Measurements from ENCODE around the gene IKZF4.

The IKZF4 gene

GRCh38 chr12:56082967-56083366 is 62.1 kb downstream of the IKZF4 start:
- no peak for DNase-seq (ENCODE audit: low spot score)

DNA sequence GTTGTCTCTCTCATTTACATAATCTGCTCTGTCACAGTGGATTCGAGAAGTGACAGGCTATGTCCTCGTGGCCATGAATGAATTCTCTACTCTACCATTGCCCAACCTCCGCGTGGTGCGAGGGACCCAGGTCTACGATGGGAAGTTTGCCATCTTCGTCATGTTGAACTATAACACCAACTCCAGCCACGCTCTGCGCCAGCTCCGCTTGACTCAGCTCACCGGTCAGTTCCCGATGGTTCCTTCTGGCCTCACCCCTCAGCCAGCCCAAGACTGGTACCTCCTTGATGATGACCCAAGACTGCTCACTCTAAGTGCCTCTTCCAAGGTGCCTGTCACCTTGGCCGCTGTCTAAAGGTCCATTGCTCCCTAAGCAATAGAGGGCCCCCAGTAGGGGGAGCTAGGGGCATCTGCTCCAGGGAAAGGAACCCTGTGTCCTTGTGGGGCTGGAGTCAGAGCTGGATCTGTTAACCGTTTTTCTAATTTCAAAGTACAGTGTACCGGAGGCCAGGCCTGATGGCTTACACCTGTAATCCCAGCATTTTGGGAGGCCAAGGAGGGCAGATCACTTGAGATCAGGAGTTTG is 64.2 kb downstream of the IKZF4 start:
- no peak for DNase-seq (ENCODE audit: low spot score)

- no peak for DNase-seq (ENCODE audit: low spot score)
These were observed 65.3 kb downstream of the IKZF4 start for GRCh38 chr12:56086096-56086495.

DNA sequence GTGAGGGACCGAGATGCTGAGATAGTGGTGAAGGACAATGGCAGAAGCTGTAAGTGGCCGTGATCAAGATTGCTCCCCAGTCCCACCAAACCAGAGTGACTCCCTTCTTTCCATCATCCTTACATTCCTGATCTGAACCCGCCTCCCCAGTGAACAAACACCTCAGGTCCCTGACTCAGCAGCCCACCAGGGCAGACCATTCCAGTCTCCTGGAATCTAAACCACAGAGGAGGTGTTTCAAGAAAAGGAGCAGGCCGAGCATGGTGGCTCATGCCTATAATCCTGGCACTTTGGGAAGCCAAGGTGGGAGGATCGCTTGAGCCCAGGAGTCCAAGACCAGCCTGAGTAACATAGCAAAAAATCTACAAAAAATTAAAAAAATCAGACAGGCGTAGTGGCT is 65.8 kb downstream of the IKZF4 start:
- no peak for DNase-seq (ENCODE audit: low spot score)

- DNase-seq (ENCODE audit: low spot score): no peak
These were observed 66.4 kb downstream of the IKZF4 start for GRCh38 chr12:56087220-56087619.
